NCI-H2081 treated with DMSO at 0.1 percent for 48 hours (cell line): ENCODE measurements around the gene AGAP2.
"Not testable (repeated sequence)": the region's sequence is repeated elsewhere in the genome, so short reads cannot be mapped to it uniquely, and the experiment has no call there.

ENCODE experiments used
- DNase-seq: peaks from one replicate; lab custom pipeline; 2025; lab: John Stamatoyannopoulos, UW

Gene AGAP2

DNA sequence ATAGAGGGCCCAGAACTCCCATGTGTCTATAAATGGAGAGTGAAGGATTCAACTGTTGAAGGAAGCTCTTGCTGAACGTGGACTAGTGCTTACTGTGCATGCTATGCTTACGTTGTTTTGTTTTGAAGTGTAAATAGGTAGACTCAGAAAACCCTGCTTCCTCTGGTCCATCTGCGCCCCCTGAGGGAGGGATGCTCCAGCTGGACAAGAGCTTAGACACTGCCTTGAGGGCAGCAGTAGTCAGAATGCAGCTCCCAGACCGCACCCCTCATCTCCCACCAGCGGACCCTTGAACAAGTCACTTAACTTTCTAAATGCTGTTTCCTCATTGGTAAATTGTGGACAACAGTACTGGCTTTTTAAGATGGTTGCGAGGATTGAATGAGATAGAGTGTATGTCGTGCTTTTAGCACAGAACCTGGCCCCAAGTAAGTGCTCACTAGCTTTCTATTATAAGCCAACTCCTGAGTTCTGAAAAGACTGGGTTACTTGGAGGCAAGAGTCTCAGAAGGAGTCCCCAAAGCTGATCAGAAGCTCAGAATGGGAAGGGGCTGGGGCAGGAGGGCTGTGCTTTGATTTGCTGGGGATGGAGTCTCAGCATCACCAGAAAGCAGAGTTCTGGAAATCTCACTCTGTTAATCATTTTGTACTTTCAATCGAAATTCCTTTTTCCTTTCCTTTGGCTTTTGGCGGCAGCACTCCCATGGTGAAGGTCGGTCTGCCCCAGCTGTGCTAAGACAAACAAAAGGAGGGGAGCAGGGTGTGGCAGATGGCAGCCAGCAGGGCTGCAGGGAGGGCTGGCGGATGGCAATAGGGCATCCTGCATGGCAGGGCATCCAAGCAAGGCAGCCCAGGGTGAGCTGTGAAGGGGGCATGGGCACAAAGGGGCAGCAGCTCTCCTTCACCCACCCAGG lies 15.6 kb downstream of the AGAP2 start:
- DNase-seq: no peak

DNA sequence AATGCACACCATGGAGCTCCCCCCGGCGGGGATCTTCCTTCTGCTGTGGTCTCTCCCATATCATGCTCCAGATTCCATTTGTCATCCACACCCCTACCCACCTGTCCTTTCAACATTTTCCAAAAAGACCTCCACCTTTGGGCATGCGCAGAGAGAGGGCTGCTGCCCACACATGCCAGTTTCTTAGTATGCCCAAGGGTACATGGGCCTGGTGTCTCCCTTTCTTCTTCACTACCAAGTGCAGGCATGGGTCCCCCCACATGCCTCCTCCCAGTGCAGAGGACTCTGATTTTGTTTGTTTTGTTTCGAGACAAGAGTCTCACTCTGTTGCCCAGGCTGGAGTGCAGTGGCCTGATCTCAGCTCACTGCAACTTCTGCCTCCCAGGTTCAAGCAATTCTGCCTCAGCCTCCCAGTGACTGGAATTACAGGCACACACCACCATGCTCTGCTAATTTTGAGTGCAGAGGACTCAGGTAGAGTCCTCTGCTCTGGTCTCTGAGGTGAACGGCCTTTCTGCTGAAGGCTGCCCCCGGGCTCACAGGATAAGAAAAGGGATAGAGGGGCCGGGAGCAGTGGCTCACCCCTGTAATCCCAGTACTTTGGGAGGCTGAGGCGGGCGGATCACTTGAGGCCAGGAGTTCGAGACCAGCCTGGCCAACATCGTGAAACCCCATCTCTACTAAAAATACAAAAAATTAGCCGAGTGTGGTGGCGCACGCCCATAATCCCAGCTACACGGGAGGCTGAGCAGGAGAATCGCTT lies 16.5 kb downstream of the AGAP2 start:
- not testable (repeated sequence) for DNase-seq

DNA sequence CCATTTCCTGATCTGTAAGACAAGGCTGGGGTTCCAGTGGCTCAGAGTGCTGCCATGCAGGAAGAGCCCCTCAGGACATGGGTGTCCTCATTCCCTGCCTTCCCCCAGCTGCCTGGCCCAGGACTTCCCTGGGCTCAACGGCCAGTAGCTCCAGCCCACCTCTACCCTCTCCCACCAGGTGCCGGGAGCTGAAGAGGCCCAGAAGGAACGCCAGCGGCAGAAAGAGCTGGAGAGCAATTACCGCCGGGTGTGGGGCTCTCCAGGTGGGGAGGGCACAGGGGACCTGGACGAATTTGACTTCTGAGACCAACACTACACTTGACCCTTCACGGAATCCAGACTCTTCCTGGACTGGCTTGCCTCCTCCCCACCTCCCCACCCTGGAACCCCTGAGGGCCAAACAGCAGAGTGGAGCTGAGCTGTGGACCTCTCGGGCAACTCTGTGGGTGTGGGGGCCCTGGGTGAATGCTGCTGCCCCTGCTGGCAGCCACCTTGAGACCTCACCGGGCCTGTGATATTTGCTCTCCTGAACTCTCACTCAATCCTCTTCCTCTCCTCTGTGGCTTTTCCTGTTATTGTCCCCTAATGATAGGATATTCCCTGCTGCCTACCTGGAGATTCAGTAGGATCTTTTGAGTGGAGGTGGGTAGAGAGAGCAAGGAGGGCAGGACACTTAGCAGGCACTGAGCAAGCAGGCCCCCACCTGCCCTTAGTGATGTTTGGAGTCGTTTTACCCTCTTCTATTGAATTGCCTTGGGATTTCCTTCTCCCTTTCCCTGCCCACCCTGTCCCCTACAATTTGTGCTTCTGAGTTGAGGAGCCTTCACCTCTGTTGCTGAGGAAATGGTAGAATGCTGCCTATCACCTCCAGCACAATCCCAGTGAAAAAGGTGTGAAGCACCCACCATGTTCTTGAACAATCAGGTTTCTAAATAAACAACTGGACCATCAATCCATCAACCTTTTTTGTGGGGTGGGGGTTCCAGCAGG lies 17.6 kb downstream of the AGAP2 start:
- DNase-seq: no peak

DNA sequence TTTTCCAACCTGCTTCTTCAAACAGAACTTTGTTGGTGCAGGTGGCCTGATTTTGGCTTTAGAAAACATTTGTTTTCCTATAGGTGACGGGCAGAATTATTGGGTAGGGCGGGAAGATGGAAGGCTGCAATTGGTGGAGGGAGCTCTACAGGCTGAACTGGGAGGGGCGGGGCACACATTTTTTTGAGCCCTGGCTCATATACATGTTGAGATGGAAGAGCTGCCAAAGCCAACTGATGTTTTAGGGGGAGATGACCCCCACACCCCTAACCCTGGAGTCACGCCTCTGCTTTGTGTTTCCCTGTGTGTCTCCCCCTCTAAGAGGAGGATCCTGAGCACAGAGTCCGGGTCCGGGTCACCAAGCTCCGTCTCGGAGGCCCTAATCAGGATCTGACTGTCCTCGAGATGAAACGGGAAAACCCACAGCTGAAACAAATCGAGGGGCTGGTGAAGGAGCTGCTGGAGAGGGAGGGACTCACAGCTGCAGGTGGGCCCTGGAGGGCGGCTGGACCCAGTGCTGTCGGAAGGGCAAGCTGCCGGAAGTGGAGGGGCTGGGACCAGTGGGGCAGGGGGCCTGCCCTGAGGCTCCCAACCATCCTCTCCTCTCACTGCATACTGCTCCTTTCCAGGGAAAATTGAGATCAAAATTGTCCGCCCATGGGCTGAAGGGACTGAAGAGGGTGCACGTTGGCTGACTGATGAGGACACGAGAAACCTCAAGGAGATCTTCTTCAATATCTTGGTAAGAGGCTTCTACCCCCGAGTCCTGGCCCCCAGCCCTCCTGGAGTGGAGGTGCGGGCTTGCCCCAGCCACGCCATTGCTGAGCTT lies 18.6 kb downstream of the AGAP2 start:
- DNase-seq: no peak

DNA sequence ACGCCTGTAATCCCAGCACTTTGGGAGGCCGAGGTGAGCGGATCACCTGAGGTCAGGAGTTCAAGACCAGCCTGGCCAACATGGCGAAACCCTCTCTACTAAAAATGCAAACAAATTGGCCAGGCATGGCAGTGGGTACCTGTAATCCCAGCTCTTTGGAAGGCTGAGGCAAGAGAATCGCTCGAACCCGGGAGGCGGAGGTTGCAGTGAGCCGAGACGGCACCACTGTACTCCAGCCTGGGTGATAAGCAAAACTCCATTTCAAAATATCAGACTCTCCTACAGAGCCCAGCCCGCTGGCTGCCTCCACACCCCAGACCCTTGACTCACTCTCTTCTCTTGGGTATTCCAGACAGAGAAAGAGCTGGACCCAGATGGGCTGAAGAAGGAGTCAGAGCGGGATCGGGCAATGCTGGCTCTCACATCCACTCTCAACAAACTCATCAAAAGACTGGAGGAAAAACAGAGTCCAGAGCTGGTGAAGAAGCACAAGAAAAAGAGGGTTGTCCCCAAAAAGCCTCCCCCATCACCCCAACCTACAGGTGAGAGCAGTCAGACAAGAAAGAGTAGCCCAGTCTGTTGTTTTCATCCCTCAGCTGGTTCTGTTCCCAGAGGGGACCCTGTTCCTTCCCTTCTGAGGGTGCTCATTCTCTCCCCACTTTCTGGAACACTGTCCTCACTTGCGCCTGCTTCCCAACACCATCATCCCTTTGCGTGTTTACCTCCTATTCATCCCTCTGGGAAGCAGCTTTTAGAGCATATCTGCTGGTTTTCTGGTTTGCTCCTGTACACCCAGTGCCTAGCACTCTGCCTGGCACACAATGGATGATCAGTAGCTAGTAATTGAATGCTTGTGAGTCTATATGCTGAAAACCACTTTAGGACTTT lies 19.7 kb downstream of the AGAP2 start:
- DNase-seq: no peak

DNA sequence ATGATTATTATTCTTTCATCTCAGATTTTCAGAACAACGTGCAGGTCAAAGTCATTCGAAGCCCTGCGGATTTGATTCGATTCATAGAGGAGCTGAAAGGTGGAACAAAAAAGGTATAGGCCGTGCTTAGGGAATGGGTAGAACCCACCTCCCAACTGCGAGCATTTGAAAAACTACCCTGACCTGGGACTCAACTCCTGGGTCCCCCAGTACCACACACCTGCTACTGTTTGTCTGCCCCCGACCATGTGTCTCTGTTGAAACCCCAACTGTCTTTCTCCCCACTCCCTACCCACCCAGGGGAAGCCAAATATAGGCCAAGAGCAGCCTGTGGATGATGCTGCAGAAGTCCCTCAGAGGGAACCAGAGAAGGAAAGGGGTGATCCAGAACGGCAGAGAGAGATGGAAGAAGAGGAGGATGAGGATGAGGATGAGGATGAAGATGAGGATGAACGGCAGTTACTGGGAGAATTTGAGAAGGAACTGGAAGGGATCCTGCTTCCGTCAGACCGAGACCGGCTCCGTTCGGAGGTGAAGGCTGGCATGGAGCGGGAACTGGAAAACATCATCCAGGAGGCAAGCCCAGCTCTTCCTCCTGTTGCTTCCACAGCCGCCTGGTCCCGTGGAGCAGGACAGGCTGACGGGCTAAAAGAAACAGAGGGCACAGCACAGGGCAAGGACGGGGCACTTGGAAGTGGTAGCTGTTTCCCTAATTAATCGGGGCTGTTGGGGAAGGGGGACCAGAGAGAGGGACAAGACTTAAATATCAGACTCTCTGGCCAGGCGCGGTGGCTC lies 20.5 kb downstream of the AGAP2 start:
- DNase-seq: no peak

DNA sequence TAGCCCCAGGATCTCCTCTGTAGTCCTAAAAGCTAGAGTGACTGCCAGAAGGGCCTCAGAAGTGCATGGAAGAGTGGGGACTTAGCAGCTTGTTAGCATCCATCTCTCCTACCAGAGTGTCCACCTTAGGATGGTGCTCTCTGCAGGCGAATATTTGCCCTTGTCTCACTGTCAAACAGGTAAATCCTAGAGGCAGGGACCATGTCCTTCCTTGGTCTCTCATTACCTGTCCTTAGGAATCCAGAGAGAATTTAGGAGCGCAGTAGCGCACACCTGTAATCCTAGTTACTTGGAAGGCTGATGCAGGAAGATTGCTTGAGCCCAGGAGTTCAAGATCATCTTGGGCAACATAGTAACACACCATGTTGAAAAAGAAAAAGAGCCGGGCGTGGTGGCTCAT lies 21.4 kb downstream of the AGAP2 start:
- no peak for DNase-seq

DNA sequence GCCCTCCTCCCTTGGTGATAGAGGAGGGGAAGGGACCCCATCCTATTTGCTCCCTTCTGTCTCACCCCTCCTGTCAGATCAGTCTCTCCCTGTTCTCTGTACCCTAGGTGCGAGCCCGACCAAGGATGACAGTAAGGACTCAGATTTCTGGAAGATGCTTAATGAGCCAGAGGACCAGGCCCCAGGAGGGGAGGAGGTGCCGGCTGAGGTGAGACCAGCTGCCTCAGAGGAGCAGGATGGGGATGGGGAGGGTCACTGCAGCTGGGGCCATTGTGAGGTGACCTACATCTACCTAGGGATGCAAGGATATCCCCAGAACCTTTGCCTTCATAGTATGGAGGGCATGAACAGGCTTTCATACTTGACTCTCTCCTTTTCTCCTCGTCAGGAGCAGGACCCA lies 22.2 kb downstream of the AGAP2 start:
- no peak for DNase-seq

DNA sequence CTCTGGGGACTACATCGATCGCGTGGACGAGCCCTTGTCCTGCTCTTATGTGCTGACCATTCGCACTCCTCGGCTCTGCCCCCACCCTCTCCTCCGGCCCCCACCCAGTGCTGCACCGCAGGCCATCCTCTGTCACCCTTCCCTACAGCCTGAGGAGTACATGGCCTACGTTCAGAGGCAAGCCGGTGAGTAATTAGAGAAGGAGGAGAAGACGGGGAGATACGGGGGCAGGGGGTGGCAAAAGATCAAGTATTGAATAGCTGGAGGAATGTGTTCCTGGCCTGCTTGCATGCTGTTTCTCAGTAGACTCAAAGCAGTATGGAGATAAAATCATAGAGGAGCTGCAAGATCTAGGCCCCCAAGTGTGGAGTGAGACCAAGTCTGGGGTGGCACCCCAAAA lies 22.8 kb downstream of the AGAP2 start:
- no peak for DNase-seq

DNA sequence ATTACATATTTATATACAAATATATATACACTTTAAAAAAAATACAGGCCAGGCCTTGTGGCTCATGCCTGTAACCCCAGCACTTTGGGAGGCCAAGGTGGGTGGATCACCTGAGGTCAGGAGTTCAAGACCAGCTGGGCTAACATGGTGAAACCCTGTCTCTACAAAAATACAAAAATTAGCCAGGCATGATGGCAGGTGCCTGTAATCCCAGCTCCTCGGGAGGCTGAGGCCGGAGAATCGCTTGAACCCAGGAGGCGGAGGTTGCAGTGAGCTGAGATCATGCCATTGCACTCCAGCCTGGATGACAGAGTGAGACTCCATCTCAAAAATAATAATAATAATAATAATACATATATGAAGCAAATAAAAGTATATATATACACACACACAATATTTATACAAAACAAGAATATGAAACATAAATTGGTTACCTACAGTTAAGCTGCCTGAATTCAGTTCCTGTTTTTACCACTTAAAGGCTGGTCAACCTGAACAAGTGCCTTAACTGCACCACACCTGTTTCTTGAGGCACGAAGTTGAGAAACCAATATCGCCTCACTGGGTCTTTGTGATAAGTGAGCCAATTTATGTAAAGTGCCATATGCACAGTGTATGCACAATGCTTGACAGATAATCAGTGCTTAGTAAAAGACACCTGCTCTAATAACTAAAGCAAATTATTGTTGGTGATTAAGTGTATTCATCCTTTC lies 23.4 kb downstream of the AGAP2 start:
- not testable (repeated sequence) for DNase-seq

DNA sequence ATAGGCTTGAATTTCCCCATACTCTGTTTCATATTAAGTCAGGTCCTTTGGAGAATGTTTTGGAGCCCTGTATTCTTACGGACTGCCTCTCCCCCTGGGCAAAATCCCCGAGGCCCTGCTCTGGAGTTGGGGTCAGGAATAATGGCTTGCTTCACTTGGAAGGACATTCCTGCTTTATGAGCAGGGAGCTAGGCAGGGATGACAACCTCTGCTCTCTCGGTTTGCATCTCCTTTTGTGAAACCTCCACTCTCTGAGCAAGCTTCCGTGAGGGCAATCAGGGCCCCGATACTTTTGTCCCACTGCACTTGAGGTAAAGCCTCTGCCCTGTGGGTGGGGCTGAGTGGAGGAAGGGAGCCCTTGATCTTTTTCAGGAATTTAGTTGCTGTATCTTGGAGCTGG lies 25.3 kb downstream of the AGAP2 start:
- no peak for DNase-seq

DNA sequence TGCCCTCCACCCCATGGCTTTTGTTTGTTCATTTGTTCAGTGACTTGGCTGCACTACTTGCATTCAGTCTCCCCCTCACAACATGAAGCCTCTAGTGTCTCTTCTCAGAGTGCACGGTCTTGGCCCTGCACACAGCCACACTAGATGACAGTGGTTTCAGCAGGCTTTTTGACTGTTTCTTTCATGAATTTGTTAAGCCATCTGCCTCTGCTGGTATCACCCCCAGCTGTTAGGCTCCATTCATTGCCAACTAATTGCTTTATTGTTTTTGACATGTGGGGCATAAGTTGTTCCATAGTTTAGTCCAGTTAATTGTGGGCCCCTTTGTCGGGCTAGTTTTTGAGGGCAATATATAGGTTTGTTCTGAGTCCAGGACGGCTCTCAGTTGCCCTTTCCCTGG lies 25.8 kb downstream of the AGAP2 start:
- no peak for DNase-seq

DNA sequence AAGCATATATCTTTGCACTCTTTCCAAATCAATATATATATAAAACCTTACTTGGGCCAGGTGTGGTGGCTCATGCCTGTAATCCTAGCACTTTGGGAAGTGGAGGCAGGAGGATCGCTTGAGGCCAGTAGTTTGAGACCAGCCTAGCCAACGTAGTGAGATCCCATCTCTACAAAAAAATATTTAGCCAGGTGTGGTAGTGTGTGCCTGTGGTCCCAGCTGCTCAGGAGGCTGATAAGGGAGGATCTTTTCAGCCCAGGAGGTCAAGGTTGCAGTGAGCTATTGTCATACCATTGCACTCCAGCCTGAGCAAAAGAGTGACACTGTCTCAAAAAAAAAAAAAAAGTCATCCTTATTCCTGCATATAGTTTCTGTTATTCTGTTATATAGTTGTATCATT lies 30.2 kb downstream of the AGAP2 start:
- DNase-seq: no peak

DNA sequence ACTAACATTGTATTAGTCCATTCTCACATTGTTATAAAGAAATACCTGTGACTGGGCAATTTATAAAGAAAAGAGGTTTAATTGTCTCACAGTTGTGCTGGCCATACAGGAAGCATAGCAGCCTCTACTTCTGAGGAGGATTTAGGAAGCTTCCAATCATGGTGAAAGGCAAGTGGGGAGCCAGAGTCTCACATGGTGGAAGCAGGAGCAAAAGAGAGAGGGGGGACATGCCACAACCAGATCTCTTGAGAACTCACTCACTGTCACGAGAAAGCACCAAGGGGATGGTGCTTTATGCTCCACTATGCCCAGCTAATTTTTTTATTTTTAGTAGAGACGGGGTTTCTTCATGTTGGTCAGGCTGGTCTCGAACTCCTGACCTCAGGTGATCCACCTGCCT lies 31.3 kb downstream of the AGAP2 start:
- no peak for DNase-seq

DNA sequence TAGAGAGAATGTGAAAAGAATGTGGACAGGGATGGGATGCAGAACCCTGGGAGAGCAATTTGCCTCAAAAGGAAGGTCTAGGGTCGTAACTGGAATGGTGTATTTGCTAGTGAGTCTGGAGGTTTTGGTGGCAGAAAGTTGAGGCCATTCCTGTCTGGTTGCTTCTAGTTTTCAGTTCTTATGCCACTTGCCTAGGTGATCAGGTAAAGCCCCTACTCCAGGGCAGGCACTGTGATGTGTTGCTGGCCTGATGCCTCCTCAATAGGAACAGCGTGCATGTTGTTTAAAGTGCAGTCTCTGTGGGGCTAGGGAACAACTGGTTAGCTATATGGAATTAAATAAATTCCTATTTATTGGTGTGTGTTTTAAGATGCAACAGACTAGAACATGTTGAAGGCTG lies 38.2 kb downstream of the AGAP2 start:
- no peak for DNase-seq

DNA sequence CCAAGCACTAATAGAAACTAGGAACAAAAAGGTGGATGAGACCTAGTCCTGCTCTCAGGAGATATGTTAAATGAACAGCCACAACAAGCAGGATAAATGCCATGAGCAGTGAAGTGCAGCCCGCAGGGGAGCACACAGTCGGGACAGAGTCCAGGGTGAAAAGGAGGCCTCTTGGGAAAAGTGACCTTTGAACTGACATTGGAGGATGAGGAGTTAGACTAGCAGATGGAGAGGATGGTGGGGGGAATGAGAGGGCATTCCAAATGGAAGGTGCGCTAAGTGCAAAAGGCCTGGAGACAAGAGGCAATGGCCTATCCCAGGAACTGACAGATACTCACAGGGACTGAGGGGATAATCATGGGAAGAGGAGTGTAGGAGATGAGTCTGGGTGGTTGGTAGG lies 40.1 kb downstream of the AGAP2 start:
- DNase-seq: no peak

DNA sequence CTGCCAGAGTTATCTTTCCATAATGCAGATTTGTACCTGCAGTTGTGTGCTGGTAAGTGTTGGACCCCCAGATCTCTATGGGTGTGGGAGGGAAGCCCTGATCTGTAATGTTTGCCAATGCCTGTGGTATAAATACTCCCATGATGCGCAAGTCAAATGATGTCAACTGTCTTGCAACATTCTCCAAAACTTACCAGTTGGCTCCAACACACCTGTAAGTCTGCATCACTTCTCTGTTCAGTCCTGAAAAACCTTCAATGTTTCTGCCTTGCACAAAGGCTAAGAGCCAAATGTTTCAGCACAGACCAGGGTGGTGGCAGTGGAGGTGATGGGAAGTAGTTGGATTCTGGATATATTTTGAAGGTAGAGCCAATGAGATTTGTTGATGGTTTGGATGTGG lies 41.5 kb downstream of the AGAP2 start:
- DNase-seq: no peak

DNA sequence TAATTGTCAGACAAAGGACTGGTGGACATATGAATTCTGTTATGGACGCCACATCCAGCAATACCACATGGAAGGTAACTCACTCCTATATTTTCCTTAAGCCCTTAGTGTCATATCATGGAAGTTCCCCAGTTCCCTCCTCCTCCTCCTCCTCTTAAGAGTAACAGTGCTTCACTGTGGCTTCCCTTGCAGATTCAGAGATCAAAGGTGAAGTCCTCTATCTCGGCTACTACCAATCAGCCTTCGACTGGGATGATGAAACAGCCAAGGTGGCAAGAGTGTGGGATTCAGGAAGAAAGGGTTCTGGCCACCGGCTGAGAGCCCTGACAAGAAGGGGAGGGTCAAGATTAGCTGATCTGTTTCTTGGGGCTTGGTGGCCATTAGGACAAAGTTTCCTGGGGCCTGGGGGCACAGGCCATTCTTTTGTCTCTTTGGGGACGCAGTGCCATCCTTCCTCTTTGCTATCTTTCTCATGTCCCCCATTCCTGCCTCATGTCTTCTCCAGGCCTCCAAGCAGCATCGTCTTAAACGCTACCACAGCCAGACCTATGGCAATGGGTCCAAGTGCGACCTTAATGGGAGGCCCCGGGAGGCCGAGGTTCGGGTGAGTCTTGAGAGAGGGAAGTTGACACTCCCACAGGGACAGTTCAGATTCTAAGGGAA lies 42.6 kb downstream of the AGAP2 start:
- DNase-seq: no peak
